ENCODE measurements around the gene EIF2D. TPM values are rescaled to one million over a fixed set of nuclear protein-coding genes. Genes with fewer than 3 reads are reported as not detected.

Gene EIF2D
- polyA plus RNA-seq, 3 donors: 16.4 to 31.6 (median 16.8) TPM

DNA sequence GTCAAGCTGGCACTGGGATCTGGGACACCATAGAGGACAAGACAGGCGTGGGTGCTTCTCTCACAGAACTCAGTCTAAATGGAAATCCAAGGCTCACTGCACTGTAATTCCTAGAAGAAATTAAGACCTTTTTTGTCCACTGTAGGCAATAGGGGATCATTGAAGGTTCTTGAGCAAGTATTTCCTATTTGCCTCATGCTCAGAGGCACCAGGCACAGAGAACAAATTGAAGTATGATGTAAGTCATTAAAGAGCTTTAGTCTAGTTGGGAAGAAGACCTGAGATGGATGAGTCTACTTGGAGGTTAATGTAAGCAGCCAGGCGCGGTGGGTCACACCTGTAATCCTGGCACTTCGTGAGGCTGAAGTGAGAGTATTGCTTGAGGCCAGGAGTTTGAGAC lies 34.6 kb downstream of the EIF2D start:
- intact Hi-C loops (cut with micrococcal nuclease): loop anchor here in 1 of 2 donors (2.0 to 5.0 kb wide), 2 partner anchors 73 to 110 kb away; no protein-coding TSS in a partner anchor

More for the DNA sequence above, 34.6 kb downstream of the EIF2D start:
- no CpG with 5 or more reads among the region's 4 CpGs for WGBS (ENCODE audit: insufficient coverage)
- peak in 2 of 3 donors; percentile 48 to 50 for DNase-seq
- peaks cover 0 to 10% of the 10 kb centered on the region in 2 donors for H3K36me3 ChIP-seq (replicated peaks in 1 of 2; ENCODE audit: control insufficient read depth in 1 of 2, insufficient read depth in 2 of 2, low read length in 2 of 2)
- H3K27me3 ChIP-seq (ENCODE audit: control insufficient read depth in 2 of 2, insufficient read depth in 2 of 2, low read length in 2 of 2): no peaks in the 10 kb centered on the region
- H3K27me3 Mint-ChIP-seq (ENCODE audit: low read depth in 3 of 3): peaks cover 0 to 4% (median 0%) of the 10 kb centered on the region in 3 donors
- peak overlapping the region; percentile 1 for H3K4me2 ChIP-seq (replicated peaks; ENCODE audit: extremely low read depth, low read length, poor library complexity, severe bottlenecking)
- H3K36me3 Mint-ChIP-seq: peaks cover 62 to 78% of the 10 kb centered on the region in 2 donors
- peaks cover 0 to 4% (median 0%) of the 10 kb centered on the region in 7 donors for H3K9me3 Mint-ChIP-seq
- peaks cover 83% of the 10 kb centered on the region for H3K79me2 ChIP-seq (ENCODE audit: insufficient read depth, low read length)
- H3K4me1 Mint-ChIP-seq: peaks cover 99% of the 10 kb centered on the region
- no peaks in the 10 kb centered on the region for H3K9me3 ChIP-seq (replicated peaks in 1 of 2; ENCODE audit: control insufficient read depth in 1 of 2, insufficient read depth in 1 of 2, low read length in 2 of 2)
- peak overlapping the region; percentile 38 to 96 for H3K27ac ChIP-seq (ENCODE audit: low read depth in 1 of 2, low read length in 2 of 2)
- peak overlapping the region in 1 of 3 experiments; percentile 61 for H3K4me3 ChIP-seq (replicated peaks in 1 of 3; ENCODE audit: low read depth in 2 of 3, low read length in 3 of 3)
- peak overlapping the region in 1 of 2 donors; percentile 46 for H3K4me3 Mint-ChIP-seq
- H3K4me1 ChIP-seq (ENCODE audit: control insufficient read depth in 1 of 2, insufficient read depth in 2 of 2, low read length in 2 of 2): peaks cover 100% of the 10 kb centered on the region in 2 donors
- no peak overlapping the region for H3K9ac ChIP-seq (ENCODE audit: insufficient read depth, low read length, poor library complexity, severe bottlenecking)
- H2AFZ ChIP-seq (ENCODE audit: insufficient read depth, low read depth, low read length, poor library complexity, severe bottlenecking): no peak overlapping the region
- no peak for TF ChIP-seq CTCF (IDR thresholded peaks at IDR 0.05)
- H3K27ac Mint-ChIP-seq: peak overlapping the region; percentile 97 to 100 (median 99)
- H4K20me1 ChIP-seq (ENCODE audit: insufficient read depth, low read length): no peaks in the 10 kb centered on the region
